HG02840 (cell line): ENCODE measurements around the gene EPHA6.
"Not testable (repeated sequence)": the region's sequence is repeated elsewhere in the genome, so short reads cannot be mapped to it uniquely, and the experiment has no call there.

ENCODE experiments used
- ATAC-seq: cut with Tn5 transposase; IDR thresholded peaks from one replicate; pipeline ENCODE4 v1.9.1; 2021; ENCODE audit warnings: mild to moderate bottlenecking, moderate library complexity, moderate number of reproducible peaks; ENCODE audit not compliant: unreplicated experiment, low FRiP score

Gene EPHA6

GRCh38 chr3:96900031-96900430 lies 85.6 kb downstream of the EPHA6 start:
- no peak for ATAC-seq

DNA sequence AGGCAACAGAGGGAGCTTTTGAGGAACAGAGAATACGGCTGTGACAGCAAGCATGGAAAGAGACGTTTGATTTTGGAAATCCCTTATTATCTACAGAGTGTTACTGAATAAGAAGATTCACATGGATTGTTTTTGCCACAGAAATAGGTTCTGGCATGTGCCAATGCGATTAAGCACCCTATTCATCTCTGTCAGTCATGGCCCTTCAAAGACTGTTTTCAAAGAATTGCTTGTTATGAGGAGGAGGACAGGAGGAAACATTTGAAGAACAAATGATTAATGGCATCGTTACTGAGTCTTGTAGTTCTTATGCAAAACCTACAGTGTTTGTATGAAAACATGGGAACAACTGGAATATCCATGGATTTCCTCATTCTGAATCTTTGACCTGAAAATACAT lies 86.2 kb downstream of the EPHA6 start:
- no peak for ATAC-seq

DNA sequence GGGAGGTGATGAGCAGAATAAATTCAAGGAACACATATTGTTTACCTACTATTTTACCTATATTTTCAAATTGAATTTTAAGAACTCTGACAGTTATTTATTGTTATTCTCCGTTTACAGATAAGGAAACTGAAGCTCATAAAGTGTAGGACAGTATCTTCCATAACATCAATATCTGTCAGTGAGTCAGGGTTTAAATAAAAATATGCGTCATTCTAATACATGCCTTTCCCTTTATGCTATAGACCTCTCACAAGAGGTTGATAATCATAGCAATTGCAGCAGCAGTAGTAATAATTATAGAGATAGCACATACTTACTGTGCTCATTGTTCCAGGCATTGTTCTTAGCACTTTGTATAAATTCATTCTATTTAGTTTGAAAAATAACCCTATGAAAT lies 101.1 kb downstream of the EPHA6 start:
- ATAC-seq = no peak

GRCh38 chr3:96931119-96931862 lies 116.9 kb downstream of the EPHA6 start:
- ATAC-seq = no peak

- ATAC-seq = not testable (repeated sequence)
Observed at GRCh38 chr3:96942131-96942530, 127.7 kb downstream of the EPHA6 start.

GRCh38 chr3:96958856-96959255 lies 144.5 kb downstream of the EPHA6 start:
- no peak for ATAC-seq

DNA sequence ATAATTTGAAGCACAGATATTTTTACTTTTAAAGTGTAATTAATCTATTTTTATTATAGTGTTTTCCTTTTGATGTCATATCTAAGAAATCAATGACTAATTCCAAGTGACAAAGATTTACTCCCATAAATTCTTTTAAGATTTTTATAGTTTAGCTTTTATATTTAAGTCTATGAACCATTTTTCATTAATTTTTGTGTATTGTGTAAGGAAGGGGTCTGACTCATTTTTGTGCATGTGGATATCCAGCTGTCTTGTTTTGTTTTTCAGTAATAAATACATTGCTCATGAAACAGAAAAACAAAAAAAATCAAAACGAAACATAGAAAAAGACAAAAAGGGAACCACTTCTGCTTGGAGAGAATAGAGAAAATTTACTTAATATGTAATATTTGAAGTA lies 145.1 kb downstream of the EPHA6 start:
- ATAC-seq = no peak

DNA sequence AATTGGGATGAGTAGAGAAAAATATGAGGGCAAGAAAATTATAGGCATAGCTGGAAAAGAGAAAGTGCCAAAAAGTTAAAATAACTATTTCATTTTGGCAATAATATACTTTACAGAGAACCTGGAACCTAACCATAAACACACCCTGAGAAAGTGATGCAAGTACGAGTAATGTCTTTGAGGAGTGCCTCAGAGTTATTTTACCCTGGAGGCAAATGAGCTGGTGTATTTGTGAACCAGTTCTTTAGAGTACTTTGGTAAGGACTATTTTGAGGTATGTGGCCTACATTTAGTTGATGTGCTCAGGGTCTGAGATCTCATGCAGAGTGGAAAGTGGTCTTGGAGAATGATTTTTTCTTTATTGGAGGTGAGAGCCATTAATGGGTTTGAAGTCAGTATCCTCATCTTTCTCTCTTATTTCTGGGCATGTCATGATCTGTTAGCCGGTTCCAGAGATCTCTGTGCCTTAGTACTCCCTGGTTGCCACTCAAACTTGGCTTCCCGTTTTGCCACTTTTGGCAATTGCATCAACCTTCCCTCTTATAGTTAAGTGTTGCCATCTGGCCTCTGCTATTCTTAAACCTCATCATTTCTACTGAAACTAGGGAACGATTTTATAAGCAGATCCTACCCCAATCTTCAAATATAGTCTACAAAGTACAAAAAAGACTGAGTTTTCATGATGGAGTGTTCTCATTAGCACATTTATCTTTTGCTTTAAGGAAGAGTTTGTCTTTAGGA lies 145.7 kb downstream of the EPHA6 start:
- ATAC-seq = no peak

DNA sequence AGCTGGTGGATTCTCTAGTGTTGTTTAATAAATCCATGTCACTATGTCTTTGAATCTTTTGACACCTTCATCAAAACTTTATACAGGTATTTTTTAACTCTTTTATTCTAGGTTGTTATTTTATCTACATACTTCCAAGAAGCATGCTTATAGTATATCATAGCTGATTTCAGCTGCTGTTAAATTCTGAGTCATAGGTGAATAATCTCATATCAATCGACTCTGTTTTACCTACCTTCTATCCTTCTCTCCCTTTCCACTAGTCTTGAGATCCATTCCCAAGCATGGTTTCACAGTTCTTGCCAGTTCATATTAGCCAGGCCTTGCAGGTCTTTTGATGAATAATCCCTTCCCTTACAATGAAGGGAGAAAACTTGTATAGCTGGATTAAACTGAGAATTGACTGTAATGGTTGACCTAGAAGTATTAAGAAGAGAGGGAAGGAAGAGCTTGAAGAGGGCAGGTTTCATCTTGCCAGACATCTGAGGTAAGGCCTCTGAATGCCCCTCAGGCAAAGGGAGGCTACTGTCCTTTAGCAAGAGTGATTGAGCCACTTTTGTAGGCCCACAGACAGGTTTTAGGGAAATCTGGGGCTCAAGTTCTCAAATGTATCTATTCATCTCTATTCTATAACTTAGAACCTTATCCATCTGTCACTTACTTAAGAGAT lies 146.4 kb downstream of the EPHA6 start:
- no peak for ATAC-seq

- no peak for ATAC-seq
Observed at GRCh38 chr3:96961576-96961975, 147.2 kb downstream of the EPHA6 start.

GRCh38 chr3:96966181-96966929 lies 152.0 kb downstream of the EPHA6 start:
- ATAC-seq = no peak

DNA sequence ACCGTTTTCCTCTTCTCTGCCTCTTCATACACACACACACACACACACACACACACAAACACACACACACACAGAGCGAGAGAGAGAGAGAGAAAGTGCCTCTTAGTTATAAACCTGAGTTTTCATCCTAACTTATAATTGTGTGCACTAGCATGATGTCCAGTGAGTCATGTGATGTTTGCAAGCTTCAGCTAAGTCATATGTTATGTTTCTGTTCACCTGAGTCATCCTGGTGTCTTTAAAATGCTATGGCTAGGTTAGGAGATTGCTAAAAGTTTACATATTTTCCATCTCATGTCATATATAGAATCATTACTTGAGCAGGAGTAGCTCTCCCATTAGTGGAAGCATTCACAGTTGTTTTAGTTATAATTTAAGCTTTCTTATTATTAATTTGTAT lies 155.8 kb downstream of the EPHA6 start:
- ATAC-seq = no peak

DNA sequence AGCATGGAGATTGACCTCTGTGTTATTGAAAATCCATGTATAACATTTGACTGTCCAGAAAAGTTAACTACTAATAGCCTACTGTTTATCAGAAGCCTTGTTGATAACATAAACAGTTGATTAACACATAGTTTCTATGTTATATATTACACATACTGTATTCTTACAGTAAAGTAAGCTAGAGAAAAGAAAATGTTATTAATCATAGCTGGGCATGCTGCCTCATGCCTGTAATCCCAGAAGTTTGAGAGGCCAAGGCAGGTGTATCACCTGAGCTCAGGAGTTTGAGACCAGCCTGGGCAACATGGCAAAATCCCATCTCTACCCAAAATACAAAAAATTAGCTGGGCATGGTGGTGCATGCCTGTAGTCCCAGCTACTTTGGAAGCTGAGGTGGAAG lies 163.3 kb downstream of the EPHA6 start:
- no peak for ATAC-seq

- ATAC-seq = not testable (repeated sequence)
Observed at GRCh38 chr3:96983716-96984115, 169.3 kb downstream of the EPHA6 start.

- no peak for ATAC-seq
Observed at GRCh38 chr3:96986241-96986640, 171.8 kb downstream of the EPHA6 start.

DNA sequence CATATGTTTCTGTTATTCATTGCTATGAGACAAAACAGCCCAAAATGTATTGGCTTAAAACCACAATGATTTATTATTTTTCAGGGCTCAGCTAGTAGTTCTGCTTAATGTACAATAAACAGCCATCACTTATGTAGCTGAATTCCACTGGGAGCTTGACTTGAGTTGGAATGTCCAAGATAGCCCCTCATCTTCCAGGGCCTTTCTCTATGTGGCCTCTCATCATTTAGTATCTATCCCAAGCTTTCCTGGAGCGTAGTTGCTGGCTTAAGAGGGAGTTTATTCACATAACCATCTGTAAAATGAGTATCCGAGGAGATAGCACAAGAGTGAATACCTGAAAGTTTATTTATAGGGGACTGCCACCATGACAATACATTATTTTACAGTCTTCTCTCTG lies 176.8 kb downstream of the EPHA6 start:
- no peak for ATAC-seq

DNA sequence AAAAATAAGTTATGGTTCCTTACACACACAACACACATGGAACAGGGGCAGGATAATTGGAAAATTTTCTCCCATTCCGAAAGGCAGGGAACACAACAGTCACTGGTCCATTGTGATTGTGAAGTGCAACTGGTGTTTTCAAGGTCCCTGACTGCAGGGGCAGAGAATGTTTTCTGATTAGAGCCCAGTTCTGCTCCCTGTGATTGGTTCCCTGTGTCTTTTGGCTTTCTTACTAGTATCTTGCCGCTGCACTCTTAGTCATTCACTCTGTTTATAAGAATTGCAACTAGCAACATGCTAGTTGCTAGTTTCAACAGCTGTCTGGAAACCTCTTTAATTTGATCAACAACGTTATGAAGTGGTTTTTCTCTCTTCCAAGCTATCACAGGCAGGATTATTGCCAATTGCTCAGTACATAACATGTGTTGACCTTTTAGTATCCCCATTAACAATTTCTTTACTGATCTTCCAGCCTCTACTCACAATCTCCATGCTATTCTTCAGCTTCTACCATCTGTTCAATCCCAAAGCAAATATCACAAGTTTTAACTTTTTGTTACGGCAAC lies 177.5 kb downstream of the EPHA6 start:
- ATAC-seq = no peak

DNA sequence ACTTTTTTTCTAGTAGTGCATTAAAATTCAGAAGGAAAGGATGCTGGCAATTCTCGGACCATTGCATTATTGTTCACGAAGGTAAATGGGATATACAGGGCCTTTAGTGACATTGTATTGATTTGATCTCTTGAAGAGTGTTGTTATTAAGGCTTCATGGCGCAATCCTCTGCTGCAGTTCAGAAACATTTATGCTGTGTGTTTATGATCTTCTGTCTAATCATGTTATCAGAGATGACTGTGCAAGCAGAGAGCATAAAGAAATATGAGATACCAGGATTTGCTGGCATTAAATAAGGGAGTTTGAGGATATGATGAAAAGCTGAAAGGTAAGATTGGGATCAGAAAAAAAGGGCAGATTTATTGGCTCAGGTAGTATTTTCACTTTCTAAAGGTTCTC lies 180.6 kb downstream of the EPHA6 start:
- ATAC-seq = no peak

DNA sequence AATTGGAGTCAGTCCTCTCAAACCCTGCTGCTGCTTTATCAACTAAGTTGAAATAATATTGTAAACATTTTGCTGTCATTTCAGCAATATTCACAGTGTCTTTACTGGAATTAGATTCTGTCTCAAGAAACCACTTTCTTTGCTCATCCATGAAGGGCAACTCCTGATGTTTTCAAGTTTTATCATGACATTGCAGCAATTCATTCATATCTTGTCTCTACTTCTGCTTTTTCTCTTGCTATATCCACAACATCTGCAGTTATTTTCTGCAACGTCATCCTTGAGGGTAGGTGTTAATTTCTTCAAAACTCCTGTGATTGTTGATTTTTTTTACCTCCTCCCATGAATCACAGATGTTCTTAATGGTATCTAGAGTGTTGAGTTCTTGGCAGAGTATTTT lies 181.6 kb downstream of the EPHA6 start:
- no peak for ATAC-seq

DNA sequence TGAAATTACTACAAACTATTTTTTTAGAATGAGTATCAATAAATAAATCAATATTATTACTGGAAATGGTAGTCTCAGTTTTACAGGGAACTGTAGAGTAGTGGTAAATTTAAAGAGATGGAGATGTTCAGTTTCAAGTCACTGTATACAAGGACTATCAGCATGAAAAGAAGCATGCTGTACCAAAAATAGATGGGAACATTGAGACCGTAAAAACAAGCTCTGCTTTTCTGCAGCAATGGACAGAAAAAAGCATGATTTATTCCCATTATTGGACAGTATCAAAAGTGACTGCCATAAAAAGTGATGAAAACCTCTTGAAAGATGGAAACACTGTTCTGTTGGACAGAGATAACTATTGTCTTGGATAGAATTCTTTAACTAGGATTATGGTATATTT lies 187.2 kb downstream of the EPHA6 start:
- no peak for ATAC-seq
